Fibroblast of pulmonary artery (primary cell): Measurements from ENCODE around the gene MTSS2.

Source experiments
- DNase-seq: peaks from one replicate; pipeline ENCODE4 v3.0.0-alpha.2; 2010; ENCODE audit warnings: low read depth
- H3K4me3 ChIP-seq: replicated peaks from 2 replicates; pipeline ENCODE4 v1.5.1; 2011; ENCODE audit warnings: low read depth, mild to moderate bottlenecking, control low read depth, low read length, moderate library complexity
- TF ChIP-seq, protein P1 (sequence below): IDR thresholded peaks from 2 replicates; pipeline ENCODE4 v1.5.1; 2011; ENCODE audit warnings: mild to moderate bottlenecking, control low read depth, low read length, inconsistent platforms; ENCODE audit errors: missing control alignments

Gene MTSS2

DNA sequence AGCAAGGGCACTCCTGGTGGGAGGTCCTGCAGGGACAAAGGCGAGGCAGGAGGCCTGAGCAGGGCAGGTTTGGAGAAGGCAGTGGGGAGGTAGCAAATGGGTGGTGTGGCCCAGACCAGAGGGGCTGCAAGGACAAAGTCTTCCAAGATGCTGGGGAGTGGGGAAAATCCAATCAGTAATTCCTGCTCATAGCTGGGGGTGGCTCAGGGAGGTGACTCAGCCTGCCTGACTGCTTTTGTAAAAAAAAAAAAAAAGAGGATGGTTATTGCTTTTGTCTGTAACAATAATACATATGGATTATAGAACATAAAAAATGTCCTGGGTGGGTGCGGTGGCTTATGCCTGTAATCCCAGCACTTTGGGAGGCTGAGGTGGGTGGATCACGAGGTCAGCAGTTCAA is 34.3 kb downstream of the MTSS2 start:
- DNase-seq = no peak

DNA sequence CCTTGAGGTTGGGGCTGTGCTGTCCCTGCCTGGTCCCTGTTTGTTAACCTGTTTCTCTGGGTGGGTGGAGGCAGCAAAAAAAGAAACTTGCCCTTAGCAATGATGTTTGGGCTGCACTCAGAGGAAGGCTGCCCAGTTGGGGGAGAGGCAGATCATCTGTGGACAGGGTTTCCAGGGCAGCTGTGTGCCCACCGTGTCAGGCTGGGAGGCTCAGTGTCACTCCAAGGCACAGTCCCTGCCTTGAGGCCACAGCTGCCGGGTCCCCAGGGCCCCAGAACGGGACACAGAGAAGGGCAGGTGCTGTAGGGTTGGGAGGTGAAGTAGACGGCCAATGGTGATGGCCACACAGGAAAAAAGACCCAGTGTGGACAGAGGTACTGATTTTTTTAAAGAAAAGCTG is 35.6 kb downstream of the MTSS2 start:
- no peak for DNase-seq
- TF ChIP-seq, protein P1, sequence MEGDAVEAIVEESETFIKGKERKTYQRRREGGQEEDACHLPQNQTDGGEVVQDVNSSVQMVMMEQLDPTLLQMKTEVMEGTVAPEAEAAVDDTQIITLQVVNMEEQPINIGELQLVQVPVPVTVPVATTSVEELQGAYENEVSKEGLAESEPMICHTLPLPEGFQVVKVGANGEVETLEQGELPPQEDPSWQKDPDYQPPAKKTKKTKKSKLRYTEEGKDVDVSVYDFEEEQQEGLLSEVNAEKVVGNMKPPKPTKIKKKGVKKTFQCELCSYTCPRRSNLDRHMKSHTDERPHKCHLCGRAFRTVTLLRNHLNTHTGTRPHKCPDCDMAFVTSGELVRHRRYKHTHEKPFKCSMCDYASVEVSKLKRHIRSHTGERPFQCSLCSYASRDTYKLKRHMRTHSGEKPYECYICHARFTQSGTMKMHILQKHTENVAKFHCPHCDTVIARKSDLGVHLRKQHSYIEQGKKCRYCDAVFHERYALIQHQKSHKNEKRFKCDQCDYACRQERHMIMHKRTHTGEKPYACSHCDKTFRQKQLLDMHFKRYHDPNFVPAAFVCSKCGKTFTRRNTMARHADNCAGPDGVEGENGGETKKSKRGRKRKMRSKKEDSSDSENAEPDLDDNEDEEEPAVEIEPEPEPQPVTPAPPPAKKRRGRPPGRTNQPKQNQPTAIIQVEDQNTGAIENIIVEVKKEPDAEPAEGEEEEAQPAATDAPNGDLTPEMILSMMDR = no peak
- no peak overlapping the region for H3K4me3 ChIP-seq

More for the DNA sequence above, 34.3 kb downstream of the MTSS2 start:
- TF ChIP-seq, protein P1 = no peak
- H3K4me3 ChIP-seq = no peak overlapping the region

DNA sequence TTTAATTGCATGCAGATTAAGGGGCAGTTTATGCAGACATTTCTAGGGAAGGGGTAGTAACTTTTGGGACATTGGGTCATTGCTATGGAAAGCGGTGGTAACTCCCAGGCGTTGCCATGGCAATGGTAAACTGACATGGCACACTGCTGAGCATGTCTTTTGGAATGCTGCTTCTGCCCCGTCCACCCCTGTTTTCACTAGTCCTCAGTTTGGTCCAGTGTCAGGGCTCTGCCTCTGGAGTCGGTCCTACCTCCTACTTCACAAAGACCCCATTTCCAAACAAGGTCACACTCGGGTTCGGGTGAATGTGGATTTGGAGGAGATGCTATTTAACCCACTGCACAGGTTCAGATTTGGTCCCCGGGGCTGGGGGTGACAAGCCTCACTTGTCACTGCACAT is 36.6 kb downstream of the MTSS2 start:
- H3K4me3 ChIP-seq = no peak overlapping the region
- DNase-seq = no peak
- TF ChIP-seq, protein P1 = no peak

DNA sequence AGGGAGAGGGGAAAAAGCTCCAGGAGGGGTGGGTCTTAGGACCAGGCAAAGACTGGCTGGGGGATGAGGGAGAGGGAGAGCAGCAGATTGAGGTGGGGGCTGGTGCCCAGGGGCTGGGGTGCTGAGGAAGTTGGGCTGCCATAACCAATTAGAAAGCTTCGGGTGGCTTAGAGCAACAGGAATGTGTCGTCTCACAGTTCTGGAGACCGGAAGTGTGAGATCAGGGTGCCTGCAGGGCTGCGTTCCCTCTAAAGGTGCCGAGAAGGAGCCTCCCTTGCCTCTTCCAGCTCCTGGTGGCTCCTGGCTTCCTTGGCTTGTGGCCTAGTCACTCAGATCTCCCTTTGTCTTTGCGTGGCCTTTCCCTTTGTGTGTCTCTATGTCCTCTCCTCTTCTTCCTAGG is 37.2 kb downstream of the MTSS2 start:
- DNase-seq = no peak
- H3K4me3 ChIP-seq = no peak overlapping the region
- TF ChIP-seq, protein P1 = no peak

DNA sequence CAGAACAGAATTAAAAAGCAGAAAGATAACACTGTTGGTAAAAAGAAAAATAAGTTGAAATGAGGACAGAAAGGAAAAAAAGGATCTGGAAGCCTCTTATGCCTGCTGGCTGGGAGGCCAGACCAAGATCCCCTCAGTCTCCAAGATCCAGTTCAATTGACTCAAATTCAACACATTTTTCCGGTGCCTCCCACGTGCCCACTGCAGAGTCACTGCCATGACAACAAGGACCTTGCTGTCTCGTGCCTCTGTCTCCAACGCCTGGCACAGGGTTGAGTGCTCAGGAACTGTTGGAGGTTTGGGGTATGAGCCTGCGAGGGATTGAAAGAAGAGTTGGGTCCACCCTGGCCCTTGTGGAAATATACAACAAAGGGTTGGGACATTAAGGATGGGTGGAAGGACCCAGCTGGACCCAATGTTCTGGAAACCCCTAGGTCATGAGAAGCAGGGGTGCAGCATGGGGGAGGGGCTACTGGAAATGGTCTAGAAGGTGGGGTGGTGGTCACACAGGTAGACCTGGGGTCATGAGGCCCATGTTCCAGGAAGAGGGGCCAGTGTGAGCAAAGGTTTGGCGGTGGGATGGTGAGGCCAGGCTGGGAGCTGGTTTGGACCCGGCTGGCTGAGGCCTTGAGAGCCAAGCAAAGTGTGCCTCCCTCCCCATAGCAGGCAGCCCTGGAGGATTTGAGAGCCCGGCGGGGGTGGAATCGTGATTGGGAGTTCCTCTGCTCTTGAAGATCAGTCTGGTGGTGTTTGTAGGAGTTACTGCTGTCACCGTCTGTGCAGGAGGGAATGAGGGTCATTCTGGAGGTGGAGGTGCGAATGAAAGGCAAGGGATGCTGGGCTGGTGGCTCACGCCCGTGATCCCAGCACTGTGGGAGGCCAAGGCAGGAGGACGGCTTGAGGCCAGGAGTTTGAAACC is 38.2 kb downstream of the MTSS2 start:
- DNase-seq = no peak
- TF ChIP-seq, protein P1 = no peak
- no peak overlapping the region for H3K4me3 ChIP-seq

DNA sequence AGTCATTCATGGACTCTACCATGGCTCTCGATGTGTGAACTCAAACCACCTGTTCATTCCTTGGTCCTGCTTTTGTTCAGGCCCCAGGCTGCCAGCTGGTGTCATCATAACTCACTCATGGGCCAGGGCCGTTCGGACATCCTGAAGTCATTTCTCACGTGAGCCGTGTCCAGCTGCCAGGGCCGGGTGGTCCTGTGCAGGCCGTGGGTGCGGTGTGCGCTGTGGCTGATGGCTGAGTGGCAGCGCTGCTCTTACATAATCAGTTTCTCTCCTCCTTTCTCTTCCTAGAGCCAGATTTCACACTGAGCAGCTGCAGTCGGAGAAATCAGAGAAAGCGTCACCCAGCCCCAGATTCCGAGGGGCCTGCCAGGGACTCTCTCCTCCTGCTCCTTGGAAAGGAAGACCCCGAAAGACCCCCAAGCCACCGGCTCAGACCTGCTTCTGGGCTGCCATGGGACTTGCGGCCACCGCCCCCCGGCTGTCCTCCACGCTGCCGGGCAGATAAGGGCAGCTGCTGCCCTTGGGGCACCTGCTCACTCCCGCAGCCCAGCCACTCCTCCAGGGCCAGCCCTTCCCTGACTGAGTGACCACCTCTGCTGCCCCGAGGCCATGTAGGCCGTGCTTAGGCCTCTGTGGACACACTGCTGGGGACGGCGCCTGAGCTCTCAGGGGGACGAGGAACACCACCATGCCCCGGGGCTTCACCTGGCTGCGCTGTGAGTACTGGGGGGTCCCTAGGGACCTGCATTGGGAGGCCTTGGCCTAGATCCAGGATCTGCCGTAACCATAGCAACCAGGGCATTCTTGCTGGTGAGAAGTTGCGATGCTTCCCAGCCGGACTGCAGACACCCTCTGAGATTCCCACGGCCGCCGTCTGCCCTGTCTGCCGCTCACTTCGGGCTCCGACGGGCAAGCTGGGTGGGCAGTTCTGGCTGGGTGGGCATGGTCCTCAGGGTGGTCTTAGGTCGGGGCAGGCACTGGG is 39.3 kb downstream of the MTSS2 start, which contains the start of gene IL34:
Gene IL34 (plus strand): TSS at position 300 of the 982 bp plus-strand sequence. CDS start 389 bp downstream, at position 689.
- no peak within 1 kb of the TSS for H3K4me3 ChIP-seq
- peak; percentile 37 for DNase-seq
- TF ChIP-seq, protein P1 = no peak
